Measurements from ENCODE around the gene FBXO48.
A peak's percentile ranks its signal among the peaks of the same experiment; 100 is the strongest.

The FBXO48 gene

GRCh38 chr2:68435615-68436014 lies 31.5 kb downstream of the FBXO48 start:
- no peak for DNase-seq (ENCODE audit: low read depth)

DNA sequence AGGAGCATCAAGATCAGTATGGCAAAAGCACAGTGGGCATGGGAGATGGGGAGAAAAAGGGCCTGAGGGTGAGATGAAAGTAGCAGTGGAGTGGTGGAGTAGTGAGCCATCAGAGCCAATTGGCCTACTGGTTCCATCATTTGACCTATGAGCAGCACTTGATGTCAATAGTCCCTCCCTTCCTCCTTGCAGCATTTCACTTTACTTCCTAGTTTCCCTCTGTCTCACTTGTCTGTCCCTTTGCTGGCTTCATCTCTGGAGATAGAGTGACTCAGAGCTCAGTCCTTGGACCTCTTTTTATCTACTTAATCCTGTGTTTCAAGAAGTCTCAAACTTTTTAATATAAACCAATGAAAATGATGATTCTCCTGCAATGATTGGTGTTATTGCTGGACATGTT lies 32.1 kb downstream of the FBXO48 start:
- DNase-seq (ENCODE audit: low read depth) = no peak

- DNase-seq (ENCODE audit: low read depth) = no peak
Measured at GRCh38 chr2:68432696-68433658, 34.1 kb downstream of the FBXO48 start.

GRCh38 chr2:68431316-68431972 lies 35.6 kb downstream of the FBXO48 start:
- DNase-seq (ENCODE audit: low read depth) = no peak

- DNase-seq (ENCODE audit: low read depth) = peak; percentile 14
Measured at GRCh38 chr2:68429311-68429826, 37.7 kb downstream of the FBXO48 start.

GRCh38 chr2:68428746-68429145 lies 38.3 kb downstream of the FBXO48 start:
- no peak for DNase-seq (ENCODE audit: low read depth)

- DNase-seq (ENCODE audit: low read depth) = no peak
Measured at GRCh38 chr2:68428126-68428525, 39.0 kb downstream of the FBXO48 start.

- DNase-seq (ENCODE audit: low read depth) = peak; percentile 65
Measured at GRCh38 chr2:68426848-68427579, 40.1 kb downstream of the FBXO48 start.

GRCh38 chr2:68426446-68426845 lies 40.6 kb downstream of the FBXO48 start:
- DNase-seq (ENCODE audit: low read depth) = no peak

DNA sequence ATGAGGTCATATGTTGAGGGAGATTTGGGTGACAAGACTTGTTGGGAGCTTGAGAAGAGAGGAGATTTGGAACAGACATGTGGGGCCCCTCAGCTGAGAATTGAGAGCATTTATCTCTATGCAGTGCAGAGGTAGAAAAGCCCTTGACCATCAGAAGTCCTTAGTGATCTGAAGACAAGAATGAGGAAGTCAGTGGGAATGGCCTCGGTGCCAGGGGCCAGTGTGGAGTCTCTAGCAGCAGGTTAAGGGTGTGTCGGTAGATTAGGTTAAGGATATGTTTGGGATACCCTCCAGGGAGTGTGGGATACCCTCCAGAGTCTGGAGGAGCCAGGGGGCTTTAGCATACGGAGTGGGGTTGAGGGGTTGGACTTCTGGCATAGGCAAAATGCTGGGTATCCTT lies 41.6 kb downstream of the FBXO48 start:
- DNase-seq (ENCODE audit: low read depth) = no peak

DNA sequence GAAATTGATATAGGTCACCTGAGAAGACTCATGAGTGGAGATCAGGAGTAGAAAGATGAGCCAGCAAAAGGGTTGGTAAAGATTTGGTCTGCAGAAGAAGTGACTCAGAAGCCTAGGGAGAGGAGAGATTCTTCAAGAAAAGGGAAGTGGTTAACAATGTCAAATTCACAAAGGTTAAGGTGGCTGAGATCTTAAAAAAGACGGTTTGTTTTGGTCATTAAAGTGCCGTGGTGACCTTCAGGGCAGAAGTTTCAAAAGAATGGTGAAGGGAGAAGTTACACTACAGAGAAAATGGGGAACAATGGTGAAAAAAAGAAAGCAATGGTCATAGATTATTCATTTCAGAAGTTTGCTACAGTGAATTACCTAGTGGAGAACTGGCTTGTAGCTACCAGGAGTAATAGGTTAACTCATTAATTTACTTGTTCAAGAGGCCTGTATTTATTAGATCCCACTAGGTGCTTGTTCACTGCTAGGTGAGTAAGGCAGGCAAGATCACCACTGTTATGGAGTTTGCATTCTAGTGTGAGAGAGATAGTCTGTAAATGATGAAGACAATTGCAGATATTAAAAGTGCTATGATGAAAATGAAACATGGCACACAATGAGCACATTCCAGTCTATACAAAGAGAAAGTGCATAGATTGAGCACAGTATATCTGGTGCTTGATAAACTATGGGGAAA lies 43.0 kb downstream of the FBXO48 start:
- DNase-seq (ENCODE audit: low read depth) = peak; percentile 31

DNA sequence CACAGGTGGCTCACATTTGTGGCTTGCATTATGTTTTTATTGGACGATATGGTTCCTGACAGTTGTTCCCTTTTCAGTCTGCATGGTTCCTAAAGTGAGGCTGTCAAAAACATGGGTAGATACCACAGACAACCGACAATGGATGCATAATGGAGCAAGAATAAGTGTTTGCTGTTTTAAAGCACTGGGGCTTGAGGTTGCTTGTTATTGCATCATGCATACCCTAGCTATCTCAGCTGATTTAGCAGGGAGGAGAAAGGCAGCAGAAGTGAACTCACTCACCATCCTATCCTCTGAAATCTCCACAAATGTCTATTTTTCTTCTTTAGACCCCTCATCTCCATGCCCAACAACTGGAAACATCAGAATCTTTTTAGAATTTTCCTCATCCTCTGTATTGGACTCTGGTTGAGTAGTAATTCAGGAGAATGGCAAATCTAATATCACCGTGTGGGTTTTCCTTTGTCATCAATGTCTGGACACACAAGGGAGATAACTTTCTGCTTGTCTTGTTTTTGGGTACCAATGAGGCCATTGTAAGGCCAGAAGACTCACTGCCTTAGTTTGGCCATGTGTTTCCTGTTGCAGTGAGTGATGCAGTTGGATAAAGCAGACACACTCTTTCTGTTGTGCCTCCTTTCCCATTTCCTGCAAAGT lies 46.7 kb downstream of the FBXO48 start:
- no peak for DNase-seq (ENCODE audit: low read depth)

DNA sequence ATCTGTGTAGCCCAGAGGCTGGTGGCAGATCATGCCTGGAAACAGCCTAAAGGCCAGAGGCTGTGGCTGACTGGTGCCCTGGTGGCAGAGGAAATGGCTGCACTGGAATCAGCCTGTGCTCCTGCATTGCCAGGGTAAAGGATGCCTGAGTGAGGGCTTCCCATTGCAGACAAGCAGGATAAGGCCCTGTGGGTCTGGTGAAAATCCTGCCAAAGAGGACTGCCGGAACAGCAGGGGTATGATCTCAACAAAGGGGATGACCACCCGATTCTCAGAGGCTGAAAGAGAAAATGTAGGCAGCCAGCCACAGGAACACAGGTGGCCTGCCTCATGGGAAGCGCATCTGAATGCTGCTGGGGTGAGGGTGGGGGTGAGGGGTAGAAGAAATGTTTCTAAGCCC lies 48.2 kb downstream of the FBXO48 start:
- DNase-seq (ENCODE audit: low read depth) = no peak

GRCh38 chr2:68418419-68418818 lies 48.7 kb downstream of the FBXO48 start:
- DNase-seq (ENCODE audit: low read depth) = no peak

DNA sequence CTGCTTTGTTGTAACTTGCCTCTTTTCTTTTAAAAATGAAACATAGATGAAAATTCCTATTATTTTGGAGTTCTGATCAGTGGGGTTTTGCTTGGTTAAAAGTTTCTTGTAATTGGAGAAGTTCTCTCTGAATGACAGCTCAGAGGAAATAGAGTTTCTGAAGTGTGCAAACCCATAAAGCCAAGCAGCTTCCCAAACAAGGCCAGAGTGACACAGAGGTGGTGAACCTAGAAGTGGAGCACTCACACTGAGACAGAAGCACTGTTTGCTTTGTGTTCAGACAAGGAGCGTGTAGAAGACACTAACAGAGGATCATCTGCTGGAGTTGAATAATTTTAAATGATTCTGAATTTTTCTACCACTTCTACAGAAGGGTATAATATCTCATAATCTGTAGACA lies 49.2 kb downstream of the FBXO48 start:
- DNase-seq (ENCODE audit: low read depth) = no peak

DNA sequence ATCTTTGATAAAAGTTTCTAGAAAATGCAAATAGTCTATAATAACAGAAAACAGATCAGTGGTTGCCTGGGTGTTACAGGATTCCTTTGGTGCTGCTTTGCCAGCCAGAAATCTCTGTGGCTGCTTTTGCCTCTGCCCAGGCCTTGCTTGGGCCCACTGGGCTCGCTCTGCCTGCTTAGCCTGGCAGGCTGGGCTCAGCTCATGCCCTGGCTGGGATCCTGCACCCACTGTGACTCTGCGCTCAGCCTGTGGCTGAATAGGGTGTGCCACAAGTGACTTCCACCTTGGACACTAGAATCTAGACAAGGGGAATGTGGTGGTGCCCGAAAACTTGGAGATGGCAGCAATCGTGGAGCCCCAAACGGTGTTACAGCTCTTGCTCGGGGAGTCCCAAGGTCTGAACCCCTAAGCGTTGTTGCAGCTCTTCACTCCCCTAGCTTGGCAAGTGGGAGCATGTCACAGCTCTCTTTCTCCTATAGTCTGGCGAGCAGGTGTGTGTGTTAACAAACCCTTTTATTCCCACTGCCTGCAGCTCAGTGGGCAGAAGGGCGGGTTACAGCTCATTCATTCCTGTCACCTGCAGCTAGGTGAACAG lies 50.9 kb downstream of the FBXO48 start:
- DNase-seq (ENCODE audit: low read depth) = no peak

DNA sequence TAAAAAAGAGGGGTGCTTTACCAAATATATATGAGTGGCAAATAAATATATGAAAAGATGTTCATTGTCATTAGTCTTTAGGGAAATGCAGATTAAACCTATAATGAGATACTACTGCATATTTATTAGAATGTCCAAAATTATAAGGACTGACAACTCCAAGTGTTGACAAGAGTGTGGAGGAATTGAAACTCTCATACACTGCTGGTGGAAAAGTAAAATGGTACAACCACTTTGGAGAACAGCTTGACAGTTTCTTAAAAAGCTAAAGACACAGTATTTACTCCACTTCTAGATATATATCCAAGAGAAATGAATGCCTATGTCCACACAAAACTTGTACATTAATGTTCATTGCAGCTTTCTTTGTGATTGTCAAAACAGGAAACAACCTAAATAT lies 51.6 kb downstream of the FBXO48 start:
- no peak for DNase-seq (ENCODE audit: low read depth)

DNA sequence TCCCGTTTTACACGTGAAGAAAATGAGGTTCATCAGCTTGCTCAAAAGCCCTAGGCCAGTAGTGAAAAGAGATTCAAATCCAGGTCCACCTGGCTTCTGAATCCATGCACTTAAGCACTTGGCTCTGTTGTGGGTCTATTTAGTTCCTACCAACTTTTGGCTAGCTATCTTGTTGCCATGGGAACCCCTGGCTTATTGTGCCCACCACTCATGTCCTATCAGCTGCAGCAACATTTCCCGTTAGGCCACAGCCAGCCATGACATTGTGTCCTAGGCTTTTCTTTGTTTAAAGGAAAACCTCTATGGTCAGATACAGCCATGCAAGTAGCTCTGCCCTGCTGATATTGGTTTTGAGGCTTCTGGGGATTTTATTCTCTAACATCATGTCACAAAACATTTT lies 52.2 kb downstream of the FBXO48 start:
- DNase-seq (ENCODE audit: low read depth) = no peak

- DNase-seq (ENCODE audit: low read depth) = no peak
Measured at GRCh38 chr2:68414452-68414851, 52.6 kb downstream of the FBXO48 start.

DNA sequence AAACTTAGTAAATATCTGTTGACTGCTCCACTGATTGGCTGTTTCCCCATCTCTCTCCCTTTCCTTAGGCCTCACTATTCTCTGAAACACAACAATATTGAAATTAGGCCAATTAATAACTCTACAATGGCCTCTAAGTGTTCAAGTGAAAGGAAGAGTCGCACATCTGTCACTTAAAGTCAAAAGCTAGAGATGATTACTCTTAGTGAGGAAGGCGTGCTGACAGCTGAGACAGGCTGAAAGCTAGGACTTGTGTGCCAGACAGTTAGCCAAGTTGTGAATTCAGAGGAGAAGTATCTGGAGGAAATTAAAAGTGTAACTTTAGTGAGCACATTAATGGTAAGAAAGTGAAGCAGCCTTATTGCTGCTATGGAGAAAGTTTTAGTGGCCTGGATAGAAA lies 53.6 kb downstream of the FBXO48 start:
- DNase-seq (ENCODE audit: low read depth) = no peak

Data from ELR (cell line).